Measurements from ENCODE around the gene RAI1.

The RAI1 gene

GRCh38 chr17:17711641-17712162 is 30.4 kb downstream of the RAI1 start:
- TF ChIP-seq FOXP2 (optimal IDR thresholded peaks at IDR 0.05; ENCODE audit: borderline replicate concordance, extremely low read depth, extremely low read length, insufficient read depth), result no peak
- TF ChIP-seq POLR2AphosphoS5 (IDR thresholded peaks at IDR 0.05; ENCODE audit: low read depth, low read length), result no peak; the same call in 1 of the 2 replicates
- no peak for TF ChIP-seq TAF1 (IDR thresholded peaks at IDR 0.05; ENCODE audit: borderline replicate concordance, insufficient read depth, low read length)
- no peak for TF ChIP-seq REST (IDR thresholded peaks at IDR 0.05; ENCODE audit: insufficient read depth in 1 of 2, low read depth in 2 of 2, low read length in 2 of 2)
- TF ChIP-seq SIN3A (IDR thresholded peaks at IDR 0.05; ENCODE audit: borderline replicate concordance, insufficient read depth, low read length), result no peak

- TF ChIP-seq FOXP2 (optimal IDR thresholded peaks at IDR 0.05; ENCODE audit: borderline replicate concordance, extremely low read depth, extremely low read length, insufficient read depth), result peak; percentile 99
- TF ChIP-seq TAF1 (IDR thresholded peaks at IDR 0.05; ENCODE audit: borderline replicate concordance, insufficient read depth, low read length), result no peak
Measured at GRCh38 chr17:17712268-17712924, 31.1 kb downstream of the RAI1 start.

DNA sequence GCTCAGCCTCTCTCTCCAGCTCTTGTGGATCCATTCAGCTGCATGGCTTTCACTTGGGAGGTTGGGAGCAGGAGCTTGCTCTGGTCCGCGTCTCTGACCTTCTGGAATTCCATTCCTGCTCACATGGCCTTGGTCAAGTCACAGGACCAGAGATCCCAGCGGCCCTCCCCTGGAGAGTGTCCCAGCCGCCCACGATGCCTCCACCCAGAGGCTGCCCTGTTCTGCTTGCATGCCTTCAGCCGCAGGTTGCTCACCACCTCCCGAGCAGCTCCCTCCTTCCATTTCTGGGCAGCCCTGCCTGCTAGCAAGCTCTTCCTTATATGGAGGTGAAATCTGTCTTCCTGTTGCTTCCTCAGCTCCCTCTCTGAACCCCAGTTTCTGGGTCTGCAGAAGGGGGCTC is 32.6 kb downstream of the RAI1 start:
- TF ChIP-seq POLR2AphosphoS5 (IDR thresholded peaks at IDR 0.05; ENCODE audit: low read depth, low read length) (no peak), TAF1 (IDR thresholded peaks at IDR 0.05; ENCODE audit: borderline replicate concordance, insufficient read depth, low read length) (no peak), FOXP2 (optimal IDR thresholded peaks at IDR 0.05; ENCODE audit: borderline replicate concordance, extremely low read depth, extremely low read length, insufficient read depth) (no peak), REST (IDR thresholded peaks at IDR 0.05; ENCODE audit: insufficient read depth in 1 of 2, low read depth in 2 of 2, low read length in 2 of 2) (no peak), SIN3A (IDR thresholded peaks at IDR 0.05; ENCODE audit: borderline replicate concordance, insufficient read depth, low read length) (no peak)

GRCh38 chr17:17714261-17714866 is 33.1 kb downstream of the RAI1 start:
- no peak for TF ChIP-seq FOXP2 (optimal IDR thresholded peaks at IDR 0.05; ENCODE audit: borderline replicate concordance, extremely low read depth, extremely low read length, insufficient read depth)
- TF ChIP-seq REST (IDR thresholded peaks at IDR 0.05; ENCODE audit: insufficient read depth in 1 of 2, low read depth in 2 of 2, low read length in 2 of 2), result no peak
- TF ChIP-seq POLR2AphosphoS5 (IDR thresholded peaks at IDR 0.05; ENCODE audit: low read depth, low read length), result no peak
- TF ChIP-seq TAF1 (IDR thresholded peaks at IDR 0.05; ENCODE audit: borderline replicate concordance, insufficient read depth, low read length), result no peak
- no peak for TF ChIP-seq SIN3A (IDR thresholded peaks at IDR 0.05; ENCODE audit: borderline replicate concordance, insufficient read depth, low read length)

DNA sequence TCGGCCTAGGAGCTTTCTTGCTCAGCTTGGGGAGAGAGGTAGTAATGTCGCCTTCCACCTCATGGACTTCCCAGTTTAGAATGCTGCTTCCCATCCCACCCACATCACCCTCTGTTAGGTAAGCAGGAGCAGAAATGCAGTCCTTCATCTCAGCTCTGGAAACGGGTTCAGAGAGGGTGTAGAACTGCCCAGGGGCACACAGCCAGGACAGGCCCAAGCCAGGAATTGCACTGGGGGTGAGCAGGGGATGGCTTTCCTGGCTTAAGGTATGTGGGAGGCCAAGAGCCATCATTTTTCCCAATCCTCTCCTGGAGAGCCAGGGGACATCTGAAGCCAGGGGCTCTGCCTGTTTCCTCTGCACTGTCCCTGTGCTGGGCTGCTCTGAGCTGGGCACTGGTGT is 33.6 kb downstream of the RAI1 start:
- TF ChIP-seq REST (IDR thresholded peaks at IDR 0.05; ENCODE audit: insufficient read depth in 1 of 2, low read depth in 2 of 2, low read length in 2 of 2) (no peak), POLR2AphosphoS5 (IDR thresholded peaks at IDR 0.05; ENCODE audit: low read depth, low read length) (no peak), SIN3A (IDR thresholded peaks at IDR 0.05; ENCODE audit: borderline replicate concordance, insufficient read depth, low read length) (no peak), FOXP2 (optimal IDR thresholded peaks at IDR 0.05; ENCODE audit: borderline replicate concordance, extremely low read depth, extremely low read length, insufficient read depth) (no peak), TAF1 (IDR thresholded peaks at IDR 0.05; ENCODE audit: borderline replicate concordance, insufficient read depth, low read length) (no peak)

All from PFSK-1 (cell line).